Activated naive CD4-positive, alpha-beta T cell treated with anti-CD3 and anti-CD28 coated beads, Interleukin-2, amount 50 U/mL, for 24 hours (primary cell): ENCODE measurements around the gene FCHSD2.

Experiments used
- H3K27ac Mint-ChIP-seq: one replicate; pipeline ENCODE4 v1.8.0; 2021; ENCODE audit warnings: mild to moderate bottlenecking, mixed read lengths
- H3K27me3 Mint-ChIP-seq: one replicate; pipeline ENCODE4 v1.8.0; 2021; ENCODE audit warnings: mixed read lengths
- H3K36me3 Mint-ChIP-seq: one replicate; pipeline ENCODE4 v1.8.0; 2021; ENCODE audit warnings: mixed read lengths
- H3K4me1 Mint-ChIP-seq: one replicate; pipeline ENCODE4 v1.8.0; 2021; ENCODE audit warnings: mixed read lengths
- H3K4me3 Mint-ChIP-seq: one replicate; pipeline ENCODE4 v1.8.0; 2021; ENCODE audit warnings: mild to moderate bottlenecking, mixed read lengths
- H3K9me3 Mint-ChIP-seq: one replicate; pipeline ENCODE4 v1.8.0; 2021; ENCODE audit warnings: mixed read lengths

FCHSD2 gene

GRCh38 chr11:72842653-72843330, 299.3 kb downstream of the FCHSD2 start:
- Mint-ChIP-seq H3K27me3 (no peaks in the 10 kb centered on the region), H3K36me3 (no peaks in the 10 kb centered on the region), H3K4me1 (no peaks in the 10 kb centered on the region), H3K9me3 (no peaks in the 10 kb centered on the region), H3K27ac (peak overlapping the region; percentile 11), H3K4me3 (no peak overlapping the region)

GRCh38 chr11:72842126-72842525, 300.0 kb downstream of the FCHSD2 start:
- no peak overlapping the region for H3K4me3 Mint-ChIP-seq
- no peaks in the 10 kb centered on the region for H3K27me3 Mint-ChIP-seq
- H3K9me3 Mint-ChIP-seq, result no peaks in the 10 kb centered on the region
- no peaks in the 10 kb centered on the region for H3K36me3 Mint-ChIP-seq
- H3K4me1 Mint-ChIP-seq, result no peaks in the 10 kb centered on the region
- H3K27ac Mint-ChIP-seq, result peak overlapping the region; percentile 14

GRCh38 chr11:72841397-72841796, 300.7 kb downstream of the FCHSD2 start:
- H3K4me3 Mint-ChIP-seq, result no peak overlapping the region
- no peak overlapping the region for H3K27ac Mint-ChIP-seq
- H3K36me3 Mint-ChIP-seq, result no peaks in the 10 kb centered on the region
- H3K27me3 Mint-ChIP-seq, result no peaks in the 10 kb centered on the region
- H3K9me3 Mint-ChIP-seq, result no peaks in the 10 kb centered on the region
- H3K4me1 Mint-ChIP-seq, result no peaks in the 10 kb centered on the region

GRCh38 chr11:72840780-72841179, 301.3 kb downstream of the FCHSD2 start:
- no peak overlapping the region for H3K27ac Mint-ChIP-seq
- no peak overlapping the region for H3K4me3 Mint-ChIP-seq
- no peaks in the 10 kb centered on the region for H3K9me3 Mint-ChIP-seq
- H3K36me3 Mint-ChIP-seq, result no peaks in the 10 kb centered on the region
- no peaks in the 10 kb centered on the region for H3K27me3 Mint-ChIP-seq
- no peaks in the 10 kb centered on the region for H3K4me1 Mint-ChIP-seq

DNA sequence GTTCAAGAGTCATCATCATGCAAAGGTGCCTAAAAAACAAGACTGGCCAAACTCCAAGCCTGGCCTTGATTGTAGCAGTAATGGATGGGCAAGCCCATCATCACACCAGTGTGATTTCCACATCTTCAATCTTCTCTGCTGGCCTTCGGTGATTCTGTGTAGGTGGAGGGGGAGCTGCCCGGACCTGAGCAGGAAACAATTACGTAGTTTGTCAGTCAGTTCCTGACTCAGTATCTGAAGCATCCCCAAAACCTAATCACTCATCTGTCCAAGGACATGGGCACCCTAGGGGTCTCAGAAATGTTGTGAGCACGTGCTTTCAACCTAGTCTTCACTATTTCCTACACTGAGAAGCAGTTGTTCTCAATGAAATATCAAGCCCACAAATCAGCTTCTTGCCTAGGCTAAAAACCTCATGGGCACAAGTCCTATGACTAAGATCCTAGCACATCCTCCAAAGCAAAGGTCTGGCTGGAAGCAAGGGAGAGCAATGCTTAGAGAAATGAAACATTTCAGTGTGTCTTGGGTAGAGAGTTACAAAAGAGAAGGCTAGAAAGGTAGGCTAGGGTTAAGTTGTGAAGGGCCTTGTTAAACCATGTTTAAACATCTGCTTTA, 303.3 kb downstream of the FCHSD2 start:
- H3K4me1 Mint-ChIP-seq, result no peaks in the 10 kb centered on the region
- H3K27me3 Mint-ChIP-seq, result no peaks in the 10 kb centered on the region
- no peaks in the 10 kb centered on the region for H3K9me3 Mint-ChIP-seq
- no peak overlapping the region for H3K4me3 Mint-ChIP-seq
- H3K27ac Mint-ChIP-seq, result peak overlapping the region; percentile 32
- H3K36me3 Mint-ChIP-seq, result no peaks in the 10 kb centered on the region

DNA sequence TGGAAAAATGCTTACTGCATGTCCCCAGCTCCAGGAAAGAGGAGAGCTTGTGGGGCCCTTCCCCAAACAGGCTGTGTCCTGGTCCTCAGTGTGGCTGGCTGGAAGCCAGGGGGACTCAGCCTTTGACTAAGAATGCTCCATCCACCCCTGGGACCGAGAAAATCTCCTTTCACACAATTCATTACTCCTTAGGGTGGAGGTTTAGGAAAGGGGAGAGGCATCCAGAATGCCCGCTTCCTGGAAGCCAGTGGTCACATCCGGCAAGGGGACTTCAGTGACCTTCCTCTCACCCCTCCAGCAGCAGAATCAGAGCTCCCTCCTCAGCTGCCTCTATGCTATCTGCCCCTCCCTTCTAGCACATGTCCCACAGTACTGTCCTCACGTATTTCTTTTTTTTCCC, 306.0 kb downstream of the FCHSD2 start:
- H3K36me3 Mint-ChIP-seq, result no peaks in the 10 kb centered on the region
- H3K4me1 Mint-ChIP-seq, result peaks cover 10% of the 10 kb centered on the region
- H3K27ac Mint-ChIP-seq, result peak overlapping the region; percentile 55
- no peak overlapping the region for H3K4me3 Mint-ChIP-seq
- H3K27me3 Mint-ChIP-seq, result no peaks in the 10 kb centered on the region
- no peaks in the 10 kb centered on the region for H3K9me3 Mint-ChIP-seq

- Mint-ChIP-seq H3K4me1 (peaks cover 10% of the 10 kb centered on the region), H3K36me3 (no peaks in the 10 kb centered on the region), H3K9me3 (no peaks in the 10 kb centered on the region), H3K27ac (peak overlapping the region; percentile 88), H3K27me3 (no peaks in the 10 kb centered on the region), H3K4me3 (no peak overlapping the region)
Observed at GRCh38 chr11:72834905-72835304, 307.2 kb downstream of the FCHSD2 start.

GRCh38 chr11:72833811-72834493, 308.2 kb downstream of the FCHSD2 start:
- no peak overlapping the region for H3K4me3 Mint-ChIP-seq
- peak overlapping the region; percentile 88 for H3K27ac Mint-ChIP-seq
- peaks cover 10% of the 10 kb centered on the region for H3K4me1 Mint-ChIP-seq
- H3K36me3 Mint-ChIP-seq, result no peaks in the 10 kb centered on the region
- H3K9me3 Mint-ChIP-seq, result no peaks in the 10 kb centered on the region
- no peaks in the 10 kb centered on the region for H3K27me3 Mint-ChIP-seq

DNA sequence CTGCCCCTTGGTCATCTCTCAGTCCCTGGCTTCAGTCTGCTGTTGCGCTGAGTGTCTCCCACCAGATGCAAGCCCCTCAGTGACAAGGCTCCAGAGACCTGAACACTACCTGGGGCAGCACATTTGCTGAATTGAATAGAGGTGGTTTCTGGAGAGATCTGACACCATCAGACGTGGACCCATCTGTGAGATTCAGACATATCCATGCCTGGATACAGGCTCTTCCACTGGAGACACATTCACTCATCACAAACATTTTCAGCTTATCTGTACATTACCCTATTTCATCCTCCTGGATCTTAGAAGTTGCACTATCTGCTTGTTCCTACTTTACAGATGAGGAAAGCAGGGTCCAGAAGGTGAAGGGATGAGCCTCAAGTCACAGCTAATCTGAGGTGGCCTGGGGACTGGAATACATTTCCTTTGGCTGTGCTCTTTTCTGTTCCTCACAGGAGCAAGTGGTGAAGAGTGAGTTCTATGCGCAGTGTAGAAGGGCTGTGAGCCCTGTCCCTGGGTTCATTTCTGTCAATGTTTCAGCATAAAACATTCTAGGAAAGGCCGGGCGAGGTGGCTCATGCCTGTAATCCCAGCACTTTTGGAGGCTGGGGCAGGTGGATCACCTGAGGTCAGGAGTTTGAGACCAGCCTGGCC, 308.9 kb downstream of the FCHSD2 start:
- H3K36me3 Mint-ChIP-seq, result no peaks in the 10 kb centered on the region
- peaks cover 12% of the 10 kb centered on the region for H3K4me1 Mint-ChIP-seq
- no peaks in the 10 kb centered on the region for H3K9me3 Mint-ChIP-seq
- no peak overlapping the region for H3K4me3 Mint-ChIP-seq
- H3K27ac Mint-ChIP-seq, result peak overlapping the region; percentile 82
- no peaks in the 10 kb centered on the region for H3K27me3 Mint-ChIP-seq

DNA sequence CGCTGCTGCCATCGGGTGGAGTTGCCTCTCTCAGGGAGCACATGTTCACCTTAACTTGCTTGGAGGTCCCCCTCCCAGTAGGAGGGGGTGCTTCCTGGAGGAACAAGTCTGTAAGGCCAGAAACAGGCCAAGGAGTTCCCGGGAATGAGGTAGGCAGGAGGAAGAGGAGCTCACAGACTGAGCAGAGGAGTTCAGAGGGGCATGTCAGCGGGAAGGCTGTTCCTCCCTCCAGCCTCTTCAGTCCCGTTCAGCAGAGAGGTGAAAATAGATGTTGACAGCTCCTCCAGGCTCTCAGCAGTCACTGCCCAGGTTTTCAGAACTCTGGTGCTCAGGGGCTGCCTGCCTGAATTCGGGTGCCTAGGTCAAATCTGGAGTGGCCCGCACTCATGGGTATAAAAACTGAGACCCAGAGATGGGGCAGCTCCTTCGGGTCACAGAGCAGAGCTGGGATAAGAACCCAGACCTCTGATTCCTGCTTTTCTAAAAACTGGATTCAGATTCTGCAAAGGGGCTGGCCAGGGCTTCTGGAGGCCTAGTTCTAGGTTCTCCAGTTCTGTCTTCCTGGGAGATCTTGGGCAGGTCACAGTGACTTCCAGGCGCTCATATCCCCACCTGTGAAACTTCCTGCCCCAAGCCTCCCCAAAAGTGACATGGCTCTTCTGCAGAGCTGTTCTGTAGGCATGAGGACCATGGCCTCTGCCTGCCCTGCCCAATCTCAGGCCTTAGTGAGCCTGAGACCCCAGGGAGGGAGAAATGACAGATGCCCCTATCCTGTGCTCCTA, 309.6 kb downstream of the FCHSD2 start:
- H3K27ac Mint-ChIP-seq, result peak overlapping the region; percentile 82
- H3K27me3 Mint-ChIP-seq, result no peaks in the 10 kb centered on the region
- no peaks in the 10 kb centered on the region for H3K36me3 Mint-ChIP-seq
- H3K4me3 Mint-ChIP-seq, result no peak overlapping the region
- no peaks in the 10 kb centered on the region for H3K9me3 Mint-ChIP-seq
- H3K4me1 Mint-ChIP-seq, result peaks cover 17% of the 10 kb centered on the region

DNA sequence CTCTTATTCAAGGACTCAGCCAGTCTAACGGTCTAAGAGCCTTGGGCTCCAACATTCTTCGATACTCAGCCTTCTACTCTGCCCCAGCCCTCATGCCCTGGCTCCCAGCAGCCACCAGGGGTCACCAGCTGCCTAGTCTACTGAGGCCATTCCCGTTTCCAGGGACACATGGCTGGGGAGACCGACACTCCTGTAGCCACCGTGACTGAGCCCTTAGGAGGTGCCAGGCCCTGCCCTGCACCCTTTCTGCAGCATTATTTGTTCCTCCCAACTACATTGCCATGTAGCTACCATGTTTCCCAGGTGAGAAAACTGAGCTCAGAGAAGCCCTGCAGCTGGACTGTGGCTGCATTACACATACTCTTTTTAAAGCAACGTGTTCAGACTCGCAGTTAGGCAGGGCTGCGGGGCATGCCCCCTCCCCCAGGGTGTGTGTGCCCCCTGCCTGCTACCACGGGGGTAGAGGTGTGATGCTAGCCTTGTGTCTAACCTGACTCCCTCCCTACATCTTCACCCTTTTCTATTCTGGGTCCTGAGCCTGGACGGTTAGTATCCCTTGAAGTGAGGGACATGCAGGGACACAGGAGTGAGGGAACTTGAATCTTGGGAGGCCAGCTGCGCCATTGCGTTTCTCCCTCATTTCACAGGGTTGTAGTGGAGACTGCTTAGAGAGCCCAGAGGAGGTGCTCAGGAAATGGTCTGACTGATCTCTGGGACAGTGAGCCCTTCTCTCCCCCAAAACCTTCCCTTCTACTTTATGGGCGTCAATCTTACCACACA, 310.4 kb downstream of the FCHSD2 start:
- Mint-ChIP-seq H3K9me3 (no peaks in the 10 kb centered on the region), H3K36me3 (no peaks in the 10 kb centered on the region), H3K4me1 (peaks cover 17% of the 10 kb centered on the region), H3K27me3 (no peaks in the 10 kb centered on the region), H3K4me3 (no peak overlapping the region), H3K27ac (peak overlapping the region; percentile 61)

- no peaks in the 10 kb centered on the region for H3K9me3 Mint-ChIP-seq
- H3K36me3 Mint-ChIP-seq, result no peaks in the 10 kb centered on the region
- H3K27ac Mint-ChIP-seq, result peak overlapping the region; percentile 72
- no peak overlapping the region for H3K4me3 Mint-ChIP-seq
- H3K27me3 Mint-ChIP-seq, result no peaks in the 10 kb centered on the region
- peaks cover 17% of the 10 kb centered on the region for H3K4me1 Mint-ChIP-seq
Observed at GRCh38 chr11:72829884-72830533, 312.1 kb downstream of the FCHSD2 start.

DNA sequence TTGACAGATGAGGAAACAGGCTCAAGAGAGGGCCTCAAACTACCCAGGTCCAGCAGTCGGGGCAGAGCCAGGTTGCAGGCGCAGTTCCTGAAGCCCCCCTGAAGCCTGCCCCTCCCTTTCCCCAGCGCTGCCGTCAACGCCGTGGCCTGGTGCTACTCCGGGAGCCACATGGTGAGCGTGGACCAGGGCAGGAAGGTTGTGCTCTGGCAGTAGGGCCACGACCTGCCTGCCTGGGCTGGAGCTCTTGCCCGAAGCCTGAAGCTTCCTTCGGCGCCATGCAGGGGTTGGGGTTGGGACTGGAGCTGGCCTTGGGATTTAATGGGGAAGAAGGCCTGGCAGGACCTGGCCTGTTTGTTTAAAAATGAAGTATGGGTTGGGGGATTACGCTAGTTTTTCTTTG, 312.9 kb downstream of the FCHSD2 start:
- Mint-ChIP-seq H3K27ac (peak overlapping the region; percentile 72), H3K9me3 (no peaks in the 10 kb centered on the region), H3K4me1 (peaks cover 17% of the 10 kb centered on the region), H3K27me3 (no peaks in the 10 kb centered on the region), H3K36me3 (no peaks in the 10 kb centered on the region), H3K4me3 (no peak overlapping the region)

DNA sequence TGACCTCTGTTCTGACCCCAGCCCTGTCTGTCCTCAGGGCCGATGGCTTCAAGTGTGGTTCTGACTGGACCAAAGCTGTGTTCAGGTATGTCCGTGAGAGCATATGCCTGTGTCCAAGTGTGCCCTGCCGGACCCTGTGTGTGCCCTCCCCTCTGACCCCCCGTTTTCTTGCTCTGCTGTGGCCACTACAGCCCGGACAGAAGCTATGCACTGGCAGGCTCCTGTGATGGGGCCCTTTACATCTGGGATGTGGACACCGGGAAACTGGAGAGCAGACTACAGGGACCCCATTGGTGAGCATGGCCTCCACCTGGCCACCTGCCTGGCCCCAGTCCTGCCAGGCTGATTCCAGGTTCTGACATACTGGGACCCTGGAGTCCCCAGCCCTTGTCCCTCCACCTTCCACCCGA, 313.4 kb downstream of the FCHSD2 start:
- no peaks in the 10 kb centered on the region for H3K27me3 Mint-ChIP-seq
- no peak overlapping the region for H3K4me3 Mint-ChIP-seq
- no peaks in the 10 kb centered on the region for H3K9me3 Mint-ChIP-seq
- no peaks in the 10 kb centered on the region for H3K36me3 Mint-ChIP-seq
- peak overlapping the region; percentile 8 for H3K27ac Mint-ChIP-seq
- H3K4me1 Mint-ChIP-seq, result peaks cover 17% of the 10 kb centered on the region
